Eye (tissue), 1 donor: ENCODE results near the gene ZNF628.

Experiments used
- DNase-seq: peaks from one replicate; pipeline ENCODE4 v3.0.0-alpha.2; 2015

ZNF628 gene

GRCh38 chr19:55465460-55466240 lies 10.8 kb upstream of the ZNF628 start:
- DNase-seq = no peak

- no peak for DNase-seq
These were observed 10.2 kb upstream of the ZNF628 start for GRCh38 chr19:55466241-55466614.

GRCh38 chr19:55467236-55468053 lies 9.0 kb upstream of the ZNF628 start:
- peak; percentile 72 for DNase-seq

- DNase-seq = no peak
These were observed 8.4 kb upstream of the ZNF628 start for GRCh38 chr19:55468054-55468393.

GRCh38 chr19:55471266-55471665 lies 5.2 kb upstream of the ZNF628 start:
- no peak for DNase-seq

GRCh38 chr19:55472463-55472862 lies 4.0 kb upstream of the ZNF628 start:
- DNase-seq = no peak

GRCh38 chr19:55473225-55474012 lies 3.0 kb upstream of the ZNF628 start:
- no peak for DNase-seq

- DNase-seq = peak; percentile 57
These were observed 1.9 kb upstream of the ZNF628 start for GRCh38 chr19:55474269-55475265.

- no peak for DNase-seq
These were observed 1.5 kb downstream of the ZNF628 start for GRCh38 chr19:55477905-55478304.

- DNase-seq = no peak
These were observed 1.9 kb downstream of the ZNF628 start for GRCh38 chr19:55478364-55478763.

GRCh38 chr19:55479045-55479444 lies 2.6 kb downstream of the ZNF628 start:
- DNase-seq = no peak

- no peak for DNase-seq
These were observed 3.2 kb downstream of the ZNF628 start for GRCh38 chr19:55479451-55480230.

GRCh38 chr19:55481148-55481793 lies 4.9 kb downstream of the ZNF628 start:
- DNase-seq = no peak

- no peak for DNase-seq
These were observed 5.4 kb downstream of the ZNF628 start for GRCh38 chr19:55481794-55482155.

GRCh38 chr19:55482156-55482961 lies 5.9 kb downstream of the ZNF628 start:
- no peak for DNase-seq

- no peak for DNase-seq
These were observed 6.7 kb downstream of the ZNF628 start for GRCh38 chr19:55482967-55483705.

GRCh38 chr19:55483706-55484592 lies 7.5 kb downstream of the ZNF628 start:
- peak; percentile 37 for DNase-seq
